ENCODE data around the gene MALT1. TPM values are rescaled to one million over a fixed set of nuclear protein-coding genes. Genes with fewer than 3 reads are reported as not detected.

MALT1 gene
- total and polyA plus RNA-seq, 7 donors = 3.2 to 11.2 (median 8.8) TPM

GRCh38 chr18:58788470-58788869 lies 117.2 kb downstream of the MALT1 start:
- no peak for TF ChIP-seq CTCF (IDR thresholded peaks at IDR 0.05)
- Histone ChIP-seq H3K36me3 (ENCODE audit: insufficient read depth in 1 of 2, low read depth in 1 of 2) (no peaks in the 10 kb centered on the region), H3K4me3 (no peak overlapping the region), H3K27me3 (ENCODE audit: insufficient read depth in 3 of 3, low read length in 2 of 3) (no peaks in the 10 kb centered on the region), H3K27ac (peak overlapping the region; percentile 52), H3K9me3 (no peaks in the 10 kb centered on the region), H3K4me1 (peaks cover 39% of the 10 kb centered on the region)
- 95 to 99% (median 97%) methylated on average over 3 of the region's 3 CpGs for WGBS, 3 donors
- ATAC-seq (no peak), DNase-seq (no peak)
- intact Hi-C loops (cut with DNase I) = loop anchor here in 1 of 2 donors (2.0 to 10.0 kb wide), 2 partner anchors 146 to 266 kb away; no protein-coding TSS in a partner anchor

GRCh38 chr18:58788971-58789875 lies 118.0 kb downstream of the MALT1 start:
- Histone ChIP-seq H3K4me3 (no peak overlapping the region), H3K4me1 (peaks cover 39% of the 10 kb centered on the region), H3K27ac (peak overlapping the region; percentile 52), H3K27me3 (ENCODE audit: insufficient read depth in 3 of 3, low read length in 2 of 3) (no peaks in the 10 kb centered on the region), H3K36me3 (ENCODE audit: insufficient read depth in 1 of 2, low read depth in 1 of 2) (no peaks in the 10 kb centered on the region), H3K9me3 (no peaks in the 10 kb centered on the region)
- DNase-seq (peak; percentile 28 to 58), ATAC-seq (no peak)
- intact Hi-C loops (cut with DNase I) = loop anchor here in 1 of 2 donors (2.0 to 10.0 kb wide), 2 partner anchors 146 to 266 kb away; no protein-coding TSS in a partner anchor
- 67 to 73% (median 68%) methylated on average over 11 of the region's 11 CpGs for WGBS, 3 donors
- TF ChIP-seq CTCF (IDR thresholded peaks at IDR 0.05) = no peak

DNA sequence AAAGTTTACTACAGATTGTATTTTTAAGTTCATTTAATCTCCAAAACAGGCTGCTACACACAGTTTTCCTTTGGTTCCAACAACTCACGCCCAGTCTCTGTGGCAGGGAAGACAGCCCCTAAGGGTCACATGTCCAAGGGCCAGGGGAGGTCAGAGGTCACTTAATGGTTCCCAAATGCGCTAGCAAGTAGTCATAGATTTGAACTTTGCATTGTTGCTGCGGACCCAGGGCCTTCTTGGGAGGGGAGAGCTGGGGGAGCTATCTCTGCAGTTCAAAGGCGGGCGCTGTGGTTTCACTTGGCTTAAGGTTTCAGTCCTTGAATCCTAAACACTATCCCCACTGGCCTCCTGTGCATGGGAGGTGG lies 118.6 kb downstream of the MALT1 start:
- ATAC-seq (no peak), DNase-seq (no peak)
- 75 to 77% (median 76%) methylated on average over 5 of the region's 5 CpGs for WGBS, 3 donors
- peak overlapping the region; percentile 52 for H3K27ac ChIP-seq
- no peaks in the 10 kb centered on the region for H3K9me3 ChIP-seq
- TF ChIP-seq CTCF (IDR thresholded peaks at IDR 0.05) = no peak
- H3K27me3 ChIP-seq (ENCODE audit: insufficient read depth in 3 of 3, low read length in 2 of 3) = no peaks in the 10 kb centered on the region
- no peaks in the 10 kb centered on the region for H3K36me3 ChIP-seq (ENCODE audit: insufficient read depth in 1 of 2, low read depth in 1 of 2)
- intact Hi-C loops (cut with DNase I) = loop anchor here in 1 of 2 donors (2.0 to 10.0 kb wide), 3 partner anchors 57 to 265 kb away; no protein-coding TSS in a partner anchor
- H3K4me3 ChIP-seq = no peak overlapping the region
- peaks cover 35% of the 10 kb centered on the region for H3K4me1 ChIP-seq

DNA sequence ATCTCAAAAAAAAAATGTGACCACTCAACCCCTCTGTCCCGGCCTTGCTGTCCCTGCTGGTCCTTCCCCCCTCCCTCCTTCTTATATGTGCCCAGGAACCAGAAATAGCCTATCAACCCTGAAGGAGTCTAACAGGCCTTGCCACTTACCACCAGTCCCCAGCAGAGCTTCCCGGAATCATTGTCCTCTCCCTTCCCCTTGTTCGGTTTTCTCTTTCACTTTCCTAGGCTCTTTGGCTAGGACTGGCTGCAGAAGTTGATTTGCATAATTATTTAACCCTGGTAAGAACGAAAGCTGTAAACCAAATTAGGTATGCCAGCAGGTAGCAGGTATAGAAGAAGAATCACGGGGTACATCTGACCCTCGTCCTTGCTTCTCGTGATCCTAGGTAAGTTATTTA lies 120.8 kb downstream of the MALT1 start:
- 82 to 92% (median 88%) methylated on average over 7 of the region's 7 CpGs for WGBS, 3 donors
- H3K4me3 ChIP-seq = no peak overlapping the region
- no peaks in the 10 kb centered on the region for H3K27me3 ChIP-seq (ENCODE audit: insufficient read depth in 3 of 3, low read length in 2 of 3)
- DNase-seq = no peak
- H3K4me1 ChIP-seq = peaks cover 27% of the 10 kb centered on the region
- TF ChIP-seq CTCF (IDR thresholded peaks at IDR 0.05) = no peak
- intact Hi-C loops (cut with DNase I) = loop anchor here in 1 of 2 donors (5.0 kb wide), 1 partner anchor 55 kb away; no protein-coding TSS in a partner anchor
- peak in 1 of 4 donors; percentile 9 for ATAC-seq
- H3K36me3 ChIP-seq (ENCODE audit: insufficient read depth in 1 of 2, low read depth in 1 of 2) = no peaks in the 10 kb centered on the region
- H3K27ac ChIP-seq = peak overlapping the region; percentile 78
- H3K9me3 ChIP-seq = no peaks in the 10 kb centered on the region
